HG02642 (cell line): ENCODE results near the gene AMDHD2.

Experiments used
- ATAC-seq: cut with Tn5 transposase; IDR thresholded peaks from one replicate; pipeline ENCODE4 v1.9.1; 2021; ENCODE audit warnings: mild to moderate bottlenecking; ENCODE audit not compliant: unreplicated experiment, poor library complexity

AMDHD2 gene

GRCh38 chr16:2482708-2483534 lies 37.2 kb upstream of the AMDHD2 start:
- no peak for ATAC-seq

GRCh38 chr16:2483939-2484897 lies 36.0 kb upstream of the AMDHD2 start:
- ATAC-seq = no peak

- ATAC-seq = no peak
Observed at GRCh38 chr16:2484898-2485508, 35.2 kb upstream of the AMDHD2 start.

- no peak for ATAC-seq
Observed at GRCh38 chr16:2485811-2486507, 34.2 kb upstream of the AMDHD2 start.

GRCh38 chr16:2486645-2487516 lies 33.3 kb upstream of the AMDHD2 start:
- ATAC-seq = peak; percentile 57

GRCh38 chr16:2487517-2487842 lies 32.7 kb upstream of the AMDHD2 start:
- no peak for ATAC-seq

GRCh38 chr16:2487903-2488531 lies 32.2 kb upstream of the AMDHD2 start:
- no peak for ATAC-seq

GRCh38 chr16:2489581-2489980 lies 30.6 kb upstream of the AMDHD2 start:
- ATAC-seq = no peak

GRCh38 chr16:2490190-2491105 lies 29.7 kb upstream of the AMDHD2 start:
- ATAC-seq = no peak

GRCh38 chr16:2492292-2492691 lies 27.9 kb upstream of the AMDHD2 start:
- no peak for ATAC-seq

GRCh38 chr16:2493605-2494004 lies 26.6 kb upstream of the AMDHD2 start:
- ATAC-seq = no peak

GRCh38 chr16:2494616-2495015 lies 25.6 kb upstream of the AMDHD2 start:
- no peak for ATAC-seq

- no peak for ATAC-seq
Observed at GRCh38 chr16:2495041-2495440, 25.1 kb upstream of the AMDHD2 start.

GRCh38 chr16:2496223-2497115 lies 23.7 kb upstream of the AMDHD2 start:
- no peak for ATAC-seq

- ATAC-seq = no peak
Observed at GRCh38 chr16:2497116-2497630, 23.0 kb upstream of the AMDHD2 start.

GRCh38 chr16:2497695-2498484 lies 22.3 kb upstream of the AMDHD2 start:
- ATAC-seq = no peak
